C1 segment of cervical spinal cord (tissue), 14 donors: ENCODE data around the gene KIF26B.

Source experiments
- DNase-seq, 14 donors: peaks; one replicate each; lab custom pipeline; 2025; lab: John Stamatoyannopoulos, UW

Gene KIF26B

DNA sequence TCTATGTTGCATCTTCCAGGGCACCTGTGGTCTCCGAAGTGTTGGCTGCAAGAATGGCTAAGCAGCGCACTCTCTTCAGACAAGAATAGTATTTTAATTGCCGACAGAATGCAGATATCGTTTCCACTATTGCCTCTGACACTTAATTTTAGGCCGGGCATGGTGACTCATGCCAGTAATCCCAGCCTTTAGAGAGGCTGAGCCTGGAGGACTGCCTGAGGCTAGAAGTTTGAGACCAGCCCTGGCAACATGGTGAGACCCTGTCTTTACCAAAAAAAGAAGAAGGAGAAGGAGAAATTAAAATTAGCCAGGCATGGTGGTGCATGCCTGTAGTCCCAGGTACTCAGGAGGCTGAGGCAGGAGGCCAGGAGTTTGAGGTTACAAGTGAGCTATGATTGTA lies 306.9 kb downstream of the KIF26B start:
- no peak for DNase-seq

GRCh38 chr1:245462161-245462560 lies 307.4 kb downstream of the KIF26B start:
- no peak for DNase-seq

DNA sequence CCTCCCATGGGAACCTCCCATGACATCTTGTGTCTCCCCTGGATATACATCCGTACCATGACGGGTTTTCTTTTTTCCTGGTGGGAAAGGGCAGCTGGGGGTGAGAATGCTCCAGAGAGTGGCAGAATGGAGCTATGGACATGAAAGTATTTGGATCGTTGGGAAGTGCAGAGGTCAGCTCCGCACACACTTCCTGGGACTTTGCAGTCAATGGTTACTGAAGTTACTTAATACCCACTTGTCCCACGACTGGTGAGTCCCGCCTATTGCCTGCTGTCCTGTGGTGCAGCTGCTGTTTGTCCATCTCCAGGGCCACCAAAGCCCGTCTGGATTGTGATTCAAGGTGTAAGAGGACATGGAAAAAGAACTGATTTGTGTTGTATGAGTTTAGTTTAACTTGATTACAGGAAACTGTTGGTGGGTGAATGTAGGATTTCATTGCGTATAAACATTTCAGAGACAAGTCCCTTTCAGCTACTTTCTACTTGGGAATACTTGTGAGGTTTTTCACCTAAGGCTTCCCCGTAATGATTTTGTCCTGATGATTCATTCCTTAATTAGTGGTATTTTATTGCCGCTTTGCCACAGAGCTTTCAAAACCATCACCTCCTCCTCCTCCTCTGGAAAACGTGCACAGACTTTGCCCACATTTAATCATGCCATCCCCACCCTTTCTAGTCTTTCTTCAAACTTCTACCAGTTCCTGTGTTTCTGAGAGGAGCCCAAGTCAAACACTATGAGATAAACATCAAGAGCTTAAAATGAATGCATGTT lies 308.8 kb downstream of the KIF26B start:
- no peak for DNase-seq

DNA sequence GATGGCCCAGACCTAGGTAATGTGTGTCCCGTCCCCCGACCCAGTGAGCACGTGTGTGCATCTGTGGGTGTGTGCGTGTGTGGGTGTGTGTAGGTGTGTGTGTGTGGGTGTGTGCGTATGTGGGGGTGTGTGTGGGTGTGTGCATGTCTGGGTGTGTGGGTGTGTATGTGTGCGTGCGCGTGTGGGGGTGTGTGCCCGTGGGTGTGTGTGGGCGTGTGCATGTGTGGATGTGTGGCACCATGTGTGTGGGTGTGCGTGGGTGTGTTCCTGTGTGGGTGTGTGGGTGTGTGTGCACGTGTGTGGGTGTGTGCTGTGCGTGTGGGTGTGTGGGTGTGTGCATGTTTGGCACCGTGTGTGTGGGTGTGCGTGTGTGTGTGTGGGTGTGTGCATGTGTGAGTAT lies 309.5 kb downstream of the KIF26B start:
- no peak for DNase-seq

DNA sequence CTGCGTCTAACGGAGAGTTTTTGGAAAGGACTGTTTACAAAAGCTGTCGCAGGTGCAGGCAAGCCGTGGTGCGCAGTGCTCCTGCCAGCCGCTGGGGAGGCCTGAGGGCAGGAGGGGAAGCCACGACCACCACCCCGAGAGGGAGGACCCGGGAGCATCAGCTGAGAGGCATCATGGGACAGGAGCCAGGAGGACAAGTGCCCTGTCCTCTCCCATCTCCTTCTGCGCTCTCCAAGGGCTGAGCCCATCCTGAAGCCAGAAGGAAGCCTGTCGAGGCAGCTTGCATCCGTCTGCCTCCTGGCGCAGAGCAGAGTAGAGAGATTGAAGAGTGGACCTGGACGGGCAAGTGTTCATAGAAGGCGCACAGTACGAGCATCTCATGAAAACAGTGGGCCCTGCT lies 310.9 kb downstream of the KIF26B start:
- peak in 1 of 14 donors; percentile 82 for DNase-seq

DNA sequence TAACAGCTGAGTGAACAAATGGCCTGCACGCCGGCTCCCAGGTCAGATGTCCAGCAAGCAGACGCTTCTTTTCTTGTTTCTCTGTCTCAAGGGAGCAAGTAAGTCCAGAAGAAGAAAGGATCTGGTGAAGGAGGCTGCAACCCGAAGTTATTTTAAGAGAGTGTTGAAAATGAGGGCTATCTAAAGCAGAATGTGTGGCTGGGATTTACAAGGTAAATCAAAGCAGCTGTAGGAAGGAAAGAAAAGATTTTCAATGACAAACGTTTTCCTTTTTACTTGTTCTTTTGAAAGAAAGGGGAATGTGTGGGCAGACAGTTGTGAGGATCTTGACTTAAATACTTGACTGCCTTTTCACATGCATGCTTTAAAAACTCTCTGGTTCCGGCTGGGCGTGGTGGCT lies 311.5 kb downstream of the KIF26B start:
- no peak for DNase-seq

DNA sequence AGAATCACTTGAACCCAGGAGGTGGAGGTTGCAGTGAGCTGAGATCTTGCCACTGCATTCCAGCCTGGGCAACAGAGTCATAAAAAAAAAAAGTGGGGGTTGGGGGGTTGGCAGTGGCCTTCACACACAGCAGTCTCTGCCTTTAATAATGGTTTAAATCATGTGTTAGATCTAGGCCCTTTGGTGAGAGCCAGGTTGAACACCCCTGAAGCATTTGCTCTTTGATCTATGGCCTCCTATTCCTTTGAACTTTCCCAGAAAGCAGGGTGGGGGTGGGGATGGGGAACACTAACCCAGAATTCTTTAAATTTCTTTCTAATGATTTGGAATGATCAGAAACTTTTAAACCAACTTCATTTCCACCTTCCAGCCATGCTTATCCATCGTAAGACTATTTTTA lies 313.0 kb downstream of the KIF26B start:
- DNase-seq, result no peak

DNA sequence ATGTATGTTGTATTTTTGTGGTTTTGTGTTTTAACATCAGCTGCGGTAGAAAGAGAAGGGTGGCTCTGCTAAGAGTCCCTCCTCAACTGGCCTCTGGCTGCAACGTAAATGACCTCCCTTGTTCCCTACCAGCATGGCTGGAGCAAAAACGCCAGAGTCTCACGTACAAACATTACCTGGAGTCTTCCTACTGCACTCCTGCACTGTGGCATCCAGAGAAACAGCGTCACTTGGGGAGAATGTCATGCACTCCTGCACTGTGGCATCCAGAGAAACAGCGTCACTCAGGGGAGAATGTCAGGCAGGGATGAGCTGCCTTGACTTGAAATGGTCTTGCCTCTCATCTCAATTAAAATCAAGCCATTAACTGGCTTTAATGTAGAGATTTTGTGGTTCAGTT lies 314.2 kb downstream of the KIF26B start:
- no peak for DNase-seq

DNA sequence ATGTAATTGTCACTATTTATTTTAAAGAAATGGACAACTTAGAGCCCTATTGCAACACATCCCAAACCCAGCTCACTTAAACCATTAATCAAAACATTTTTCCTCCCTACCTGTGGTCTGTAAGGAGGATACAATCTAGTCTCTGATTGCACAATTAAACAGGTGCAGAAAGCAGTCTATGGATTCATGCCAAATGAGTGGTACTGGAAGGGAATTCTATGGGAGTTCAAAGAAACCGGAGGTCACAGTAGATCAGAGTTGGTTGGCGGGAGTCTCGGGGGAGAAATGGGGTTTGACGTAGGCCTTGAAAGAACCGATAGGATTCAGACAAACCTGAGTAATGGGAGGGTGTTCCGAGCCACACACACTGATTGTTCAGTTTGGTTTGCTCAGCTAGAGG lies 314.9 kb downstream of the KIF26B start:
- DNase-seq, result no peak

- no peak for DNase-seq
These were observed 320.3 kb downstream of the KIF26B start for GRCh38 chr1:245475126-245475525.

GRCh38 chr1:245475961-245476516 lies 321.3 kb downstream of the KIF26B start:
- DNase-seq, result no peak

- DNase-seq, result no peak
These were observed 323.2 kb downstream of the KIF26B start for GRCh38 chr1:245477941-245478340.

DNA sequence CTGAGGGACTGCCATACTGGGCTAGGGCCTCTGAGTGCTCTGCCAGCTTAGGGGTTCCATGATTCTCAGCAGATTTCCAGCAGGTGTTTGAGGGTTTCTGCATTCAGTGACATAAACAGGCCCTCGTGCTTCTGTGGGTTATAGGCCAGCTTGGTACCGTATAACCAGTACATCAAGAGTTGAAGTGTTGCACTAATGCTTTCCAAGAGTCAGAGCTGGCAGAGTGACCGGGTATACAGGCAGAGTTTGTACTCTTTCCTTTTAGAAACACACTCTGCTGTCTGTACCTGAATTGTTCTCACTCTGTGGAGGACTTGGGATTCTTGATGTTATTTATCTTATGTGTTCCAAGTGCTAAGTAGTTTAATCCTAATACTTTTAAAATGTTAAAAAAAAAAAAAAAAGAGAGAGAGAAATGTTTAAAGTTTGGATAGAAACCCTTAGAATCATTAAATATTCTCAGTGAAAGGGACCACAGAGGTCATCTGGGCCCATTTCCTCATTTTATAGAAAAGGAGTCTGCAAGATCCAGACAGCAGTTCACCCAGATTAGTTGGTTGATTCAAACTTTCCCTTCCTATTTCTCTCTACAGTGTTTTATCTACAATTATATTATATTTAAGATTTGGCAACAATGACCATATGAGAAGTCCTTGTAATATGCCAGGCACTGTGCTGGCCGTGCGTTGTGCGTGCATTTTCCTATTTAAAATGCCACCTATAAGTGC lies 325.8 kb downstream of the KIF26B start:
- no peak for DNase-seq

DNA sequence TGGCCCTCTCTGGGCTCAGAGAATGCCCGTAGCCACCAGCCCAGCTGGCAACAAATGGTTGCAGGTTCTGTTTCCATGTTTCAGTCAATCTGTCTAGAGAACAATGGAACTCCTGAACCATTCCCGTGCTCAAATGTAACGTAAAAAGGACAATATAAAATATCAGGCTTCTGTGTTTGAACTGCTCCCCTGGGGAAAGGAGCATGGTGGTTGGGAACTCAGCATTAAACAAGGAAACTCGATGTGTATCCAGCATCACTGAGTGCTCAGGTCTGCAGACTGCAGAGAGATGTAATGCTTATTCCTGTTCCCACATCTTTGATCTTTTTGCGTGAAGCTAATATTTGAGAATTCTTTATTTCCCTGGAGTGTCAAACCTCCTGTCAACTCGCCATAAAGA lies 326.5 kb downstream of the KIF26B start:
- DNase-seq, result peak in 1 of 14 donors; percentile 3

DNA sequence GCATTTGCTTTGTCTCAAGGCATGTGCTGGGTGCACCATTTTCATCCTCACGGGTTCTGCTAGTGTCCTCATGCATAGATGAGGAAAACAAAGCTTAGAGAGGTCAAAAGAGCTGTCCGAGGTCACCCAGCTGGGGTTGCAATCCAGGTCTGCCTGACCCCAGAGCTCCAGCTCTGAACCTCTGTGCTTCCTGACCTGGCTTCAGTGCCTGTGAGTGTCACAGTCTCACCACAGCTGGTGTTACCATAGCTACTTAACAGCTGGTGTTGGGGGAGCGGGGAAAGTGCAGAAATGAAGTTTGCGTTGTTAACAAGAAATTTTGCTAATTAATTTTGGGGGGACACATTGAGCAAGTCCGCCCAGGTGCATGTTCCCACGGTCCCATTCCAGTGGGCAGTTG lies 328.5 kb downstream of the KIF26B start:
- no peak for DNase-seq

DNA sequence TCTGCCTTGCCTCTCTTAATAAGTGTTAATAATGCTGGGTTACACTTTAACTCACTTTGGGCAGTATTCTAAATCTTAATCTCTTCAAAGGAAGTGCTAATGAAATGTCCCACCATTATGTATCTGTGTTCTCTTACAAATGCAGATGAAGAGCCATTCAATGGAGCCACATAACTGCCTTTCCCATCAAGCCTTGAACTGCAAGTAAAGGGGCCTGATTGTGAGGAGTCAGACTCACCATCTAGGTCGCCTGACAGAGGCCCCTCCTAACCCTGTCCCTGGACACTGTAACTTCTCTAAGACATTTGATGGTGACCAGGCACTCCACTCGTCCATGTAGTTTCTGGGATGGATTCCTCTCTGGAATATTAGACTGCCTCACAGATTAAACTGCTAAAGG lies 329.4 kb downstream of the KIF26B start:
- no peak for DNase-seq

DNA sequence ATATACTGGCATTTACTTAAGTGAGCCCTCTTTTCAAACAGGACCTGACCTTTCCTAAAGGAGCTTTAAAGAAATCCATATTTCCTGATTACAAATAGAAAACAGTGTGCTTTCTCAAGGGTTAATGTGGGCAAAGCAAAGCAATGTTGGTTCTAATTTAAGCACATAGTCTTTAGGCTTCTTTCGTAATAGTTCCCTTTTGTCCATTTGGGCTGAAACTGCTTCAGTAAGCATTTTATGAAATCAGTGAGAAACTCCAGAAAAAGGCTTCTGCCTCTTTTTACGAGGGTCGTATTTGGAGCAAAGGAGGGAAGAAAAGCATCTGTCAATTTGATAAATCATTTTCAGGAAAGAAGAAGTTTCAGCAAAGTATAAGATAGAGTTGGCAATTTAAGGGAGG lies 331.2 kb downstream of the KIF26B start:
- no peak for DNase-seq

- no peak for DNase-seq
These were observed 332.1 kb downstream of the KIF26B start for GRCh38 chr1:245486775-245487470.

DNA sequence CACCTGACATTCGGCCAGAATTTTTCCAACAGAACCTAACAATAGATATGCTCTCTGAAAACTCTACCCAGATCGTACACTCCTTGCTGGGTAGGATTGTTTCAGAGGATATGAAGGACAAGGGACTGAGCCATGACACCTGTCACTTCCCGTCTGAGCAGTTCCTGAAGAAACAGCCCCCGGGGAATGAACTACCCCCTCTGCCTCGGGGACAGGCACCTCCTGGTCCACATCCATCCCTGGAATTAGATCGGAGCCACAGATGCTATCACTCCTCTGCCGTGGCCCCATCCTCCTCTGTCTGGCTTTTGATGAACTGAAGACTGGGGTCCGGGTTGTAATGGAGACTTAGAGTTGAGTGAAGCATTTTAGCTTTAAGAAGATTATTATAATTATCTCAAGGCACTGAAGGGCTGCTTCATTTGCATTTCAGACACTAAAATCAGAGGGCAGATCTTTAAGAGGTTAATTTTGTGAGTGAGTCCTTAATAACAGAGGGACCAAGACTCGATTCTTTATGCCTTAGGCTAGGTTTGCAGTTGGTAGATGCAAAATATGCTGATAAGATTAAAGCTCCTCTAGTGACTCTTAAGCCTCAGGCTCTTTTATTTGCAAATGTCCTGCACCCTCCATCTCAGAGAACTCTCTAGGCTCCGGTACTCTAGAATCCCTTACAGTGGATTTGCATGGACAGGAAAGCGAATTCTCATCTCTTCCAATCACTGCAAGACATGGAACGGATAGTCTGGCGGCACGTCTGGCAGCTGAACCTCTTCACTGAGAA lies 333.8 kb downstream of the KIF26B start:
- no peak for DNase-seq

- no peak for DNase-seq
These were observed 335.1 kb downstream of the KIF26B start for GRCh38 chr1:245489838-245490237.

DNA sequence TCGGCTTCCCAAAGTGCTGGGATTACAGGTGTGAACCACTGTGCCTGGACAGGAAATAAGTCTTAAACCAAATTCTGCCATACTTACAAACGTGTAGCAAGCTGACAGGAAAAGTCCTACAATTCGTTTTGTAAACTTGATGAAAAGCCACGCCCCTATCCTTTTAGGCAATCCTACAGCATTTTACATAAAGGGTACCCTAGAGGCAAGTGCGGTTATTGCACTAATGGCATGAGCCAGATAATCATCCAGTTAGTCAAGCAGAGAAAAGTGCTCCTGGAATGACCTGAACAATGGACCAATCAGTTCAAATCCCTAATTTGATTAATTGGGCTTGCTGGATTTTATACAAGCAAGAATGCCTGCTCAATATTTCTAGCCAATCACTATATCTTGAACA lies 338.2 kb downstream of the KIF26B start:
- DNase-seq, result no peak

- DNase-seq, result no peak
These were observed 340.9 kb downstream of the KIF26B start for GRCh38 chr1:245495681-245496080.
